IMR-90 (cell line): Measurements from ENCODE around the gene ADGRD1. TPM values are rescaled to one million over a fixed set of nuclear protein-coding genes. Genes with fewer than 3 reads are reported as not detected.

Experiments
- ATAC-seq: fragments of 200-7000 bp; cut with Tn5 transposase; 2 replicates; pipeline ENCODE4 v1.9.1; 2020; ENCODE audit warnings: low read depth, mild to moderate bottlenecking, moderate library complexity
- BruUV-seq: library from RNA; stranded (reverse); fragments of 400-500 nt; replicated peaks from 2 replicates; lab custom pipeline; 2021; lab: Mats Ljungman, UMichigan
- CTCF ChIA-PET: fragments of 300-600 bp; formaldehyde crosslinking; extraction: SDS; loops from one replicate; lab custom pipeline; 2021; ENCODE audit warnings: antibody characterized with exemption; lab: Yijun Ruan, JAX
- POLR2A ChIA-PET: fragments of 300-600 bp; sonication (Branson Sonifier 250); formaldehyde crosslinking; loops from one replicate; lab custom pipeline; 2022; ENCODE audit warnings: antibody characterized with exemption; ENCODE audit not compliant: unreplicated experiment; lab: Charles Lee
- DNase-seq: peaks from one replicate; pipeline ENCODE4 v3.0.0; 2013
- H2AFZ ChIP-seq: replicated peaks from 2 replicates; pipeline ENCODE3; 2013; ENCODE audit warnings: low read length, mild to moderate bottlenecking; ENCODE audit not compliant: poor library complexity
- H2AK5ac ChIP-seq: 2 replicates; pipeline ENCODE4 v1.6.1; 2013; ENCODE audit warnings: low read depth, low read length, inconsistent platforms
- H2AK9ac ChIP-seq: replicated peaks from 2 replicates; pipeline ENCODE3; 2013; ENCODE audit warnings: mild to moderate bottlenecking, low read depth, low read length, moderate library complexity; ENCODE audit not compliant: poor library complexity
- H2BK120ac ChIP-seq: 2 replicates; pipeline ENCODE4 v1.6.1; 2013; ENCODE audit warnings: low read depth, low read length, inconsistent platforms
- H2BK15ac ChIP-seq: 3 replicates; pipeline ENCODE4 v1.6.1; 2013; ENCODE audit warnings: low read depth, low read length, inconsistent platforms
- H2BK20ac ChIP-seq: 2 replicates; pipeline ENCODE4 v1.6.1; 2013; ENCODE audit warnings: low read depth, mild to moderate bottlenecking, inconsistent platforms, low read length, moderate library complexity
- H2BK5ac ChIP-seq: 2 replicates; pipeline ENCODE4 v1.6.1; 2013; ENCODE audit warnings: mild to moderate bottlenecking, low read depth, low read length, inconsistent platforms; ENCODE audit not compliant: poor library complexity, severe bottlenecking
- H3K14ac ChIP-seq: replicated peaks from 2 replicates; pipeline ENCODE4 v1.6.1; 2013; ENCODE audit warnings: low read depth, low read length, inconsistent platforms
- H3K18ac ChIP-seq: 2 replicates; pipeline ENCODE4 v1.6.1; 2013; ENCODE audit warnings: low read depth, low read length, control low read depth
- H3K23ac ChIP-seq: 2 replicates; pipeline ENCODE4 v1.6.1; 2013; ENCODE audit warnings: low read depth, low read length, inconsistent platforms
- H3K27ac ChIP-seq: 2 replicates; pipeline ENCODE4 v1.5.1; 2013; ENCODE audit warnings: mild to moderate bottlenecking, control low read depth, low read length; ENCODE audit not compliant: insufficient read depth
- H3K27me3 ChIP-seq: 2 replicates; pipeline ENCODE4 v1.6.1; 2013; ENCODE audit warnings: low read length; ENCODE audit not compliant: control insufficient read depth, insufficient read depth
- H3K36me3 ChIP-seq: 2 replicates; pipeline ENCODE4 v1.6.1; 2013; ENCODE audit warnings: low read length, mixed read lengths; ENCODE audit not compliant: control insufficient read depth, insufficient read depth
- H3K4ac ChIP-seq: 2 replicates; pipeline ENCODE4 v1.6.1; 2013; ENCODE audit warnings: low read depth, low read length, inconsistent platforms
- H3K4me1 ChIP-seq: 2 replicates; pipeline ENCODE4 v1.6.1; 2013; ENCODE audit warnings: low read length, mixed read lengths; ENCODE audit not compliant: control insufficient read depth, insufficient read depth
- H3K4me2 ChIP-seq: 2 replicates; pipeline ENCODE4 v1.6.1; 2013; ENCODE audit warnings: low read depth, mild to moderate bottlenecking, control low read depth, low read length, moderate library complexity
- H3K4me3 ChIP-seq: 2 replicates; pipeline ENCODE4 v1.5.1; 2013; ENCODE audit warnings: low read depth, mild to moderate bottlenecking, control low read depth, low read length, moderate library complexity; ENCODE audit not compliant: insufficient read depth
- H3K56ac ChIP-seq: 2 replicates; pipeline ENCODE4 v1.6.1; 2013; ENCODE audit warnings: low read length, inconsistent platforms; ENCODE audit not compliant: insufficient read depth; ENCODE audit errors: extremely low read depth
- H3K79me1 ChIP-seq, 2 experiments: 2 replicates each; pipeline ENCODE4 v1.6.1; 2013; ENCODE audit warnings: low read length in 2 of 2, inconsistent platforms in 1 of 2, low read depth in 1 of 2
- H3K9ac ChIP-seq: 2 replicates; pipeline ENCODE4 v1.6.1; 2013; ENCODE audit warnings: low read depth, low read length, control low read depth
- H3K9me1 ChIP-seq: 2 replicates; pipeline ENCODE4 v1.6.1; 2013; ENCODE audit warnings: low read length, inconsistent platforms; ENCODE audit not compliant: insufficient read depth
- H3K9me3 ChIP-seq: 2 replicates; pipeline ENCODE4 v1.6.1; 2013; ENCODE audit warnings: low read length; ENCODE audit not compliant: control insufficient read depth, insufficient read depth
- H4K20me1 ChIP-seq: 2 replicates; pipeline ENCODE4 v1.6.1; 2013; ENCODE audit warnings: low read length, inconsistent platforms; ENCODE audit not compliant: insufficient read depth
- H4K5ac ChIP-seq: 2 replicates; pipeline ENCODE4 v1.6.1; 2013; ENCODE audit warnings: mild to moderate bottlenecking, low read depth, low read length, control low read depth
- H4K8ac ChIP-seq, 2 experiments: 2 replicates each; pipeline ENCODE4 v1.6.1; 2013; ENCODE audit warnings: low read depth in 2 of 2, low read length in 2 of 2, control low read depth in 1 of 2, inconsistent platforms in 1 of 2
- H4K91ac ChIP-seq: 2 replicates; pipeline ENCODE4 v1.6.1; 2013; ENCODE audit warnings: low read depth, low read length, inconsistent platforms; ENCODE audit not compliant: insufficient read depth
- BHLHE40 ChIP-seq: fragments of 150-350 bp; IDR thresholded peaks from 2 replicates; pipeline ENCODE4 v1.6.1; 2016; ENCODE audit warnings: mild to moderate bottlenecking, low read depth, low read length
- CEBPB ChIP-seq: IDR thresholded peaks from 2 replicates; pipeline ENCODE4 v1.6.1; 2012; ENCODE audit warnings: low read depth, low read length, improper control_type of control experiment
- CHD1 ChIP-seq: IDR thresholded peaks from 2 replicates; pipeline ENCODE4 v1.6.1; 2012; ENCODE audit warnings: low read depth, low read length, improper control_type of control experiment
- ELK1 ChIP-seq: fragments of 150-350 bp; IDR thresholded peaks from 2 replicates; pipeline ENCODE4 v1.6.1; 2016; ENCODE audit warnings: low read depth, mild to moderate bottlenecking, low read length, moderate library complexity, borderline replicate concordance
- FOS ChIP-seq: fragments of 150-350 bp; IDR thresholded peaks from 2 replicates; pipeline ENCODE4 v1.6.1; 2016; ENCODE audit warnings: low read depth, low read length
- MAFK ChIP-seq: IDR thresholded peaks from 2 replicates; pipeline ENCODE4 v1.6.1; 2012; ENCODE audit warnings: low read depth, low read length, improper control_type of control experiment
- MAZ ChIP-seq: IDR thresholded peaks from 2 replicates; pipeline ENCODE4 v1.6.1; 2012; ENCODE audit warnings: low read depth, mild to moderate bottlenecking, low read length, improper control_type of control experiment, moderate library complexity, borderline replicate concordance
- MXI1 ChIP-seq: IDR thresholded peaks from 2 replicates; pipeline ENCODE4 v1.6.1; 2012; ENCODE audit warnings: low read depth, mild to moderate bottlenecking, low read length, moderate library complexity, borderline replicate concordance
- NFE2L2 ChIP-seq: fragments of 150-350 bp; IDR thresholded peaks from 2 replicates; pipeline ENCODE4 v1.6.1; 2016; ENCODE audit warnings: low read depth, mild to moderate bottlenecking, low read length
- POLR2A ChIP-seq: IDR thresholded peaks from 2 replicates; pipeline ENCODE4 v1.6.1; 2012; ENCODE audit warnings: mild to moderate bottlenecking, low read depth, low read length
- RAD21 ChIP-seq: IDR thresholded peaks from 2 replicates; pipeline ENCODE4 v1.6.1; 2012; ENCODE audit warnings: low read length, improper control_type of control experiment
- RCOR1 ChIP-seq: IDR thresholded peaks from 2 replicates; pipeline ENCODE4 v1.6.1; 2012; ENCODE audit warnings: mild to moderate bottlenecking, low read length, improper control_type of control experiment; ENCODE audit not compliant: insufficient replicate concordance
- RFX5 ChIP-seq: IDR thresholded peaks from 2 replicates; pipeline ENCODE4 v1.8.0; 2012; ENCODE audit warnings: low read depth, mild to moderate bottlenecking, low read length, moderate library complexity
- SMC3 ChIP-seq: fragments of 150-350 bp; IDR thresholded peaks from 2 replicates; pipeline ENCODE4 v1.6.1; 2016; ENCODE audit warnings: low read depth, mild to moderate bottlenecking, antibody characterized with exemption, low read length, moderate library complexity
- USF2 ChIP-seq: fragments of 150-350 bp; IDR thresholded peaks from 2 replicates; pipeline ENCODE4 v1.6.1; 2017; ENCODE audit warnings: mild to moderate bottlenecking, antibody characterized with exemption, low read length, low read depth
- WGBS, 2 experiments: methylation state at CpG; one replicate each; pipeline versions ENCODE4 v1.1.5 to v1.1.7; 2013; ENCODE audit warnings: missing lambda C conversion rate in 2 of 2; ENCODE audit not compliant: insufficient read length in 1 of 2; ENCODE audit errors: extremely low coverage in 2 of 2; 5-methylcytosine and 5-hydroxymethylcytosine counted together
- dilution Hi-C: fragments of 300-500 bp; cut with HindIII; formaldehyde crosslinking; loops from one replicate; pipeline ENCODE4 v1.14.3; 2018; ENCODE audit warnings: low sequenced_read_pairs; ENCODE audit not compliant: unreplicated experiment
- in situ Hi-C: fragments of 300-500 bp; cut with MboI; formaldehyde crosslinking; loops from 3 replicates; pipeline ENCODE4 v1.14.3; 2019; ENCODE audit warnings: low sequenced_read_pairs, inconsistent platforms, mixed read lengths
- intact Hi-C: fragments of 100-400 bp; cut with micrococcal nuclease; formaldehyde crosslinking; loops from 2 replicates; pipeline ENCODE4 v1.10.0; 2022
- polyA plus RNA-seq, 3 experiments: library from polyadenylated mRNA; depleted of rRNA; stranded (reverse); fragments of >200 nt; gene quantifications; 2 replicates each; pipeline ENCODE4 v1.2.3, GENCODE V29; 2012; ENCODE audit warnings: low replicate concordance in 1 of 3
- total RNA-seq: library from RNA; depleted of rRNA; stranded (reverse); fragments of >200 nt; gene quantifications from 2 replicates; pipeline ENCODE4 v1.2.3, GENCODE V29; 2012
- TF ChIP-seq, protein P1 (sequence below): conservative IDR thresholded peaks from 2 replicates; pipeline ENCODE4 v1.5.1; 2012; ENCODE audit warnings: mild to moderate bottlenecking, low read depth, low read length, improper control_type of control experiment

Gene ADGRD1
- total and polyA plus RNA-seq, 2 of the 4 experiments (the other 2 are of a cell fraction), result not detected

- 89% methylated on average over 3 of the region's 11 CpGs; no CpG with 5 or more reads in 1 of the 2 experiments for whole genome bisulfite sequencing, 2 experiments
- no peak for DNase-seq
- H2BK20ac ChIP-seq, result no peak overlapping the region
- H3K9me1 ChIP-seq, result no peaks in the 10 kb centered on the region
- no peak for ATAC-seq
- H3K9me3 ChIP-seq, result peaks cover 16% of the 10 kb centered on the region
- no peak overlapping the region for H4K8ac ChIP-seq
- no peak overlapping the region for H3K14ac ChIP-seq
- no peaks in the 10 kb centered on the region for H3K36me3 ChIP-seq
- BruUV-seq, result no TSS peak
- dilution Hi-C loops, result no loop called here
- intact Hi-C loops, result no loop called here
- H2BK120ac ChIP-seq, result no peak overlapping the region
- H3K4ac ChIP-seq, result no peak overlapping the region
- no peak overlapping the region for H3K27ac ChIP-seq
- no peak overlapping the region for H2BK15ac ChIP-seq
- H2AK5ac ChIP-seq, result no peak overlapping the region
- TF ChIP-seq CEBPB, result no peak
- TF ChIP-seq MAZ, result no peak
- TF ChIP-seq SMC3, result no peak
- TF ChIP-seq USF2, result no peak
- TF ChIP-seq RCOR1, result no peak
- TF ChIP-seq POLR2A, result no peak
- TF ChIP-seq RFX5, result no peak
- TF ChIP-seq NFE2L2, result no peak
- no peak for TF ChIP-seq CHD1
- no peak for TF ChIP-seq FOS
- no peak for TF ChIP-seq BHLHE40
- TF ChIP-seq, protein P1, sequence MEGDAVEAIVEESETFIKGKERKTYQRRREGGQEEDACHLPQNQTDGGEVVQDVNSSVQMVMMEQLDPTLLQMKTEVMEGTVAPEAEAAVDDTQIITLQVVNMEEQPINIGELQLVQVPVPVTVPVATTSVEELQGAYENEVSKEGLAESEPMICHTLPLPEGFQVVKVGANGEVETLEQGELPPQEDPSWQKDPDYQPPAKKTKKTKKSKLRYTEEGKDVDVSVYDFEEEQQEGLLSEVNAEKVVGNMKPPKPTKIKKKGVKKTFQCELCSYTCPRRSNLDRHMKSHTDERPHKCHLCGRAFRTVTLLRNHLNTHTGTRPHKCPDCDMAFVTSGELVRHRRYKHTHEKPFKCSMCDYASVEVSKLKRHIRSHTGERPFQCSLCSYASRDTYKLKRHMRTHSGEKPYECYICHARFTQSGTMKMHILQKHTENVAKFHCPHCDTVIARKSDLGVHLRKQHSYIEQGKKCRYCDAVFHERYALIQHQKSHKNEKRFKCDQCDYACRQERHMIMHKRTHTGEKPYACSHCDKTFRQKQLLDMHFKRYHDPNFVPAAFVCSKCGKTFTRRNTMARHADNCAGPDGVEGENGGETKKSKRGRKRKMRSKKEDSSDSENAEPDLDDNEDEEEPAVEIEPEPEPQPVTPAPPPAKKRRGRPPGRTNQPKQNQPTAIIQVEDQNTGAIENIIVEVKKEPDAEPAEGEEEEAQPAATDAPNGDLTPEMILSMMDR, result no peak
- TF ChIP-seq RAD21, result no peak
- TF ChIP-seq MAFK, result no peak
- TF ChIP-seq ELK1, result no peak
- TF ChIP-seq MXI1, result no peak
- no peak overlapping the region for H3K4me2 ChIP-seq
- ChIA-PET CTCF (no interaction called here), POLR2A (no interaction called here)
- no peaks in the 10 kb centered on the region for H3K4me1 ChIP-seq
- no peaks in the 10 kb centered on the region for H3K79me1 ChIP-seq
- no peak overlapping the region for H3K56ac ChIP-seq
- in situ Hi-C loops, result no loop called here
- no peak overlapping the region for H3K23ac ChIP-seq
- no peak overlapping the region for H2AK9ac ChIP-seq
- no peak overlapping the region for H3K18ac ChIP-seq
- H2BK5ac ChIP-seq, result no peak overlapping the region
- H4K91ac ChIP-seq, result no peak overlapping the region
- H4K5ac ChIP-seq, result no peak overlapping the region
- H2AFZ ChIP-seq, result no peak overlapping the region
- H3K9ac ChIP-seq, result no peak overlapping the region
- no peaks in the 10 kb centered on the region for H4K20me1 ChIP-seq
- H3K27me3 ChIP-seq, result no peaks in the 10 kb centered on the region
- H3K4me3 ChIP-seq, result no peak overlapping the region
Measured at GRCh38 chr12:130949806-130950205, 3.9 kb upstream of the ADGRD1 start.
